Tibial artery (tissue), 4 donors: ENCODE measurements around the gene CROCC2.

Experiments
- DNase-seq, 2 donors: peaks; one replicate each; pipeline ENCODE4 v3.0.0-alpha.2; 2019
- H3K27ac ChIP-seq, 2 donors: fragments of 200-600 bp; sonication (generic) in 1 of 2; 1 replicate in 1 of 2; 2 replicates in 1 of 2; pipeline ENCODE4 v1.5.1; 2018 to 2019; ENCODE audit warnings: mild to moderate bottlenecking in 1 of 2
- H3K27me3 ChIP-seq, 2 donors: fragments of 200-600 bp; sonication (generic) in 1 of 2; one replicate each; pipeline versions ENCODE4 v1.5.1 to v1.6.0; 2016 to 2019
- H3K36me3 ChIP-seq, 3 donors: fragments of 200-600 bp; sonication (generic) in 2 of 3; one replicate each; pipeline ENCODE4 v1.5.1; 2016 to 2019; ENCODE audit warnings: mild to moderate bottlenecking in 2 of 3
- H3K4me1 ChIP-seq, 4 donors: fragments of 200-600 bp; sonication (generic) in 2 of 4; 1 replicate in 3 of 4; 2 replicates in 1 of 4; pipeline ENCODE4 v1.5.1; 2016 to 2019
- H3K4me3 ChIP-seq, 2 donors: fragments of 200-600 bp; sonication (generic) in 1 of 2; 1 replicate in 1 of 2; 2 replicates in 1 of 2; pipeline ENCODE4 v1.5.1; 2018 to 2019; ENCODE audit warnings: mild to moderate bottlenecking in 2 of 2
- H3K9me3 ChIP-seq, 3 donors: fragments of 200-600 bp; sonication (generic) in 1 of 3; one replicate each; pipeline ENCODE4 v1.5.1; 2016 to 2019
- CTCF ChIP-seq, 2 experiments: fragments of 200-600 bp in 1 of 2; fragments of 450-650 bp in 1 of 2; IDR thresholded peaks; one replicate each; pipeline ENCODE4 v1.5.1; 2017 to 2019; ENCODE audit warnings: antibody characterized with exemption in 2 of 2, mild to moderate bottlenecking in 1 of 2, moderate library complexity in 1 of 2
- intact Hi-C: fragments of 100-400 bp; cut with DNase I; formaldehyde crosslinking; loops from one replicate; pipeline ENCODE4 v1.15.0; 2023; ENCODE audit warnings: low total_unique reads

Gene CROCC2

GRCh38 chr2:240921311-240921994, 15.3 kb downstream of the CROCC2 start:
- DNase-seq, result peak; percentile 76 to 86
- peaks cover 0 to 21% (median 11%) of the 10 kb centered on the region in 4 donors for H3K4me1 ChIP-seq
- no peak overlapping the region for H3K4me3 ChIP-seq
- no peaks in the 10 kb centered on the region for H3K36me3 ChIP-seq
- no peaks in the 10 kb centered on the region for H3K9me3 ChIP-seq
- intact Hi-C loops, result no loop called here
- H3K27me3 ChIP-seq, result peaks cover 0 to 47% of the 10 kb centered on the region in 2 donors
- TF ChIP-seq CTCF (IDR thresholded peaks at IDR 0.05), result no peak
- peak overlapping the region; percentile 37 to 42 for H3K27ac ChIP-seq

GRCh38 chr2:240921995-240922244, 15.8 kb downstream of the CROCC2 start:
- Histone ChIP-seq H3K4me1 (peaks cover 0 to 16% (median 7%) of the 10 kb centered on the region in 4 donors), H3K27me3 (peaks cover 0 to 43% of the 10 kb centered on the region in 2 donors), H3K4me3 (no peak overlapping the region), H3K36me3 (no peaks in the 10 kb centered on the region), H3K27ac (no peak overlapping the region), H3K9me3 (no peaks in the 10 kb centered on the region)
- peak in 1 of 2 donors; percentile 64 for DNase-seq
- TF ChIP-seq CTCF (IDR thresholded peaks at IDR 0.05), result no peak
- intact Hi-C loops, result no loop called here

DNA sequence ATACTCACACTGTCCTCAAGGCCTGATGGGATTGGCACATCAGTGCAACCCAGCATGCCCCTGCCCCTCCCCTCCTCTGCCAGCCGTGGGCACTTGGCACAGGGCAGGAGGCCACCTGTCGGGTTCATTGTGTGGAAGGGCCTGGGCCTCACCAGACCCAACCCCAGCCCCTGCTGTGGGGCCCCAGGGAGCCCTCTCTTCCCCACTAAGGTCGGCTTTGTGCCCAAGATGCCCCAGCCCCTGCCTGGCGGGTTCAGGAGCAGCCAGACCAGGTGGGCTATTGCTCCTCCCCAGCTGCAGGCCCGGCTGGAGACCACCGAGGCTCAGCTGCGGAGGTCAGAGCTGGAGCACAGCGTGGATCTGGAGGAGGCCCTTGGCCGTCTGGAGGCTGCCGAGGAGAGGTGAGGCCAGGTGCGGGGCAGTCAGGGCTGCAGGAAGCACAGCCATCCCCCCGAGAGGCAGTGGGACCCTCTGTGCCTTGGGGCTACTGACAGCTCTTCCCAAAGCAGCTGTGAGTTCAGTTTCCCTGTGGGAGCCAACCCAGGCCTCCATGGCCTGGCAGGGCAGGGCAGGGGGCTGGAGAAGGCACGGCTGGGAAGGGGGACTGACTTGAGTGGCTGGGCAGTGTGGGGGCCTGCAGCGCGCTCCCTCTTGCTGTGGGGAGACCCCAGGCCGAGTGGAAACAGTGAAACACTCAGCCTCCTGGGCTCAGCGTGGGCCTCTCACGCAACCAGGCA, 16.3 kb downstream of the CROCC2 start:
- no peak for TF ChIP-seq CTCF (IDR thresholded peaks at IDR 0.05)
- H3K4me1 ChIP-seq, result peaks cover 0 to 14% (median 5%) of the 10 kb centered on the region in 4 donors
- DNase-seq, result peak; percentile 17 to 62
- H3K27me3 ChIP-seq, result peaks cover 0 to 38% of the 10 kb centered on the region in 2 donors
- H3K9me3 ChIP-seq, result peaks cover 0 to 4% (median 0%) of the 10 kb centered on the region in 3 donors
- H3K4me3 ChIP-seq, result no peak overlapping the region
- H3K27ac ChIP-seq, result no peak overlapping the region
- H3K36me3 ChIP-seq, result no peaks in the 10 kb centered on the region
- intact Hi-C loops, result no loop called here

DNA sequence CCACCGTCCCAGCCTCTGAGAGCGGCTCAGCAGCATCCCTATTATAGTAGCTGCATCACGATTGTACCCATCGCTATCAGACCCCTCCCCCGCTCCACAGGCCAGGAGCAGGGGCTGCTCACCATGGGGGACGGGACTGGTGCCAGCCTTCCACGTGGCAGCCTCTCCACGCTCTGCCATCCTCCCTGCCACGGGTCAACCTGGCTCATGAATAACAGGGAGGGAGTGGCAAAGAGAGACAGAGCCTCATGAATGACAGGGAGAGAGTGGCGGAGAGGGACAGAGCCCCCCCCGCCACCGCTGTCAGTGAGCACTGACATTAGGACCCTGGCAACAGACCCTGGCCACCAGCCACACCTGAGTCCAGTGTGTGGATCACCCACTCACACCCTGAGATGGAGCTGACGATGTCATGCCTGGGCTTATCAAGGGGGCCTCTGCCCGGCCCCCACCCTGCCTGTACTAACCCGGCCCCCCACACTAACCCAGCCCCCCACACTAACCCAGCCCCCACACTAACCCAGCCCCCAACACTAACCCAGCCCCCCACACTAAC, 16.9 kb downstream of the CROCC2 start:
- Histone ChIP-seq H3K27me3 (peaks cover 0 to 31% of the 10 kb centered on the region in 2 donors), H3K36me3 (no peaks in the 10 kb centered on the region), H3K27ac (no peak overlapping the region), H3K9me3 (peaks cover 0 to 8% (median 5%) of the 10 kb centered on the region in 3 donors), H3K4me3 (no peak overlapping the region), H3K4me1 (peaks cover 0 to 14% (median 1%) of the 10 kb centered on the region in 4 donors)
- TF ChIP-seq CTCF (IDR thresholded peaks at IDR 0.05), result no peak
- peak in 1 of 2 donors; percentile 17 for DNase-seq
- intact Hi-C loops, result no loop called here

DNA sequence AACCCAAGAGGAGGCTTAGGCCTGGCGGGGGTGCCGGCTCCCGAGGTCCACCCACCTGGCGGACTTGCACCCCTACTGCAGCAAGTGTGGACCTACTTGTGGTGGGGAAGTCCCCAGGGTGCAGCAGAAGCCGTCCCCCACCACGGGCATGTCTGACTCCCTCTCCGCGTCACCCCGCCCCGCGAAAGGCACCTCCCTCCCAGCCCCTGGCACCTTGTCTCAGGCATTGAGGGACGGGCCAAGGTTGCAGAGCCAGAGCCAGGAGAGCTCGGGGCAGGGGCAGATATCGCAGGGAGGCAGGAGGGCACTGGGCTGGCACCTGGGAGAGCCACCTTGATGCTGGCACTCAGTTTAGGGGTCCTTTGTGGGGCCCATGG, 19.0 kb downstream of the CROCC2 start:
- peak; percentile 15 to 65 for DNase-seq
- Histone ChIP-seq H3K4me3 (no peak overlapping the region), H3K27me3 (peaks cover 0 to 31% of the 10 kb centered on the region in 2 donors), H3K27ac (no peak overlapping the region), H3K4me1 (peaks cover 0 to 14% (median 1%) of the 10 kb centered on the region in 4 donors), H3K36me3 (no peaks in the 10 kb centered on the region), H3K9me3 (peaks cover 0 to 15% (median 10%) of the 10 kb centered on the region in 3 donors)
- TF ChIP-seq CTCF (IDR thresholded peaks at IDR 0.05), result no peak
- intact Hi-C loops, result no loop called here
